Measurements from ENCODE around the gene ANKMY1. TPM values are rescaled to one million over a fixed set of nuclear protein-coding genes. Genes with fewer than 3 reads are reported as not detected.

Gene ANKMY1
- polyA plus RNA-seq, 4 donors: 10.0 to 18.6 (median 12.9) TPM

DNA sequence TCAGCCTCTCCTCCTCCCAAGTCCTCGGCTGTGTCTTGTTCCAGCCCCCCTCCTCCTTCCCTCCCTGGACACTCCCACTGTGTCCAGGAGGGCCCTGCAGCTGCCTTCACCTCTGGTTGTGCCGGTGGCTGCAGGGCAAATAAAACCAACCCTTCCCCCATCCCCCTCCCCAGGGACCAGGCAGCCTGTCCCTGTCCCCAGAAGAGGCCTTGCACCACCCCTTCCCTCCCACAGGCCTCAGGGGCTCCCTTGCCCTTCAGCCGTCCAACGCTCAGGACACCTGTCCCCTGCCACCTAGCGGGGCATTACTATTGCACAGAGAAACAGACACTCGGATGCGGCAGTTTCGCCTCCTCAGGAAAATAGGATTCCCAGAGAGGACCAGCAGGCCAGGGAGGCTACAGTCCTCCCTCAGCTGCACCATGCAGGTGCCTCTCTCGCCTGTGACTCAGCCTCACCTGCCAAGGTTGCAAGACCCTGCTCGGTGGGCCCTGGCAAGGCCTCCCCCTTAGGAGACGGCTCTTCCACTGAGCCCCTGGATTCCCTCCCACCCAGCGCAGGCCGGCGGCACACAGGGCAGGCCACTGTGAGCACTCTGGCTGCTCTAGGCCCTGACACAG is 127.8 kb downstream of the ANKMY1 start:
- DNase-seq (ENCODE audit: low read depth in 4 of 4, low spot score in 2 of 4): no peak

Other genes starting within 250 kb of the ANKMY1 start
- gene GPC1, start 122.3 kb downstream of the ANKMY1 start, polyA plus RNA-seq (ENCODE audit: insufficient read length in 4 of 4): 10 to 100 TPM; 23.4 to 52.9 (median 41.6) TPM
- gene DUSP28, start 2.4 kb upstream of the ANKMY1 start, polyA plus RNA-seq (ENCODE audit: insufficient read length in 4 of 4): 1 to 10 TPM; 6.8 to 7.6 (median 7.4) TPM
- gene RNPEPL1, start 10.5 kb upstream of the ANKMY1 start, polyA plus RNA-seq (ENCODE audit: insufficient read length in 4 of 4): 10 to 100 TPM; 25.4 to 36.9 (median 33.6) TPM
- 10 to 100 TPM; 15.3 to 39.6 (median 30.0) TPM for gene CAPN10, start 28.7 kb upstream of the ANKMY1 start, polyA plus RNA-seq (ENCODE audit: insufficient read length in 4 of 4)
- gene GPR35, start 67.5 kb upstream of the ANKMY1 start, polyA plus RNA-seq (ENCODE audit: insufficient read length in 4 of 4): 1 to 10 TPM; 1.1 to 3.5 (median 2.3) TPM
- gene AQP12B, start 124.9 kb upstream of the ANKMY1 start, polyA plus RNA-seq (ENCODE audit: insufficient read length in 4 of 4): 1 to 10 TPM in 1 of 4 donors, under 1 TPM in 3; 0.19 to 2.8 (median 0.60) TPM
- 1 to 10 TPM in 1 of 4 donors, under 1 TPM in 2, not detected in 1; 0.57 to 1.5 (median 0.93) TPM for gene AQP12A, start 133.9 kb upstream of the ANKMY1 start, polyA plus RNA-seq (ENCODE audit: insufficient read length in 4 of 4)